Embryonic facial prominence (tissue), 1 donor: Measurements from ENCODE around the gene LRRN1.
A peak's percentile ranks its signal among the peaks of the same experiment; 100 is the strongest.

Experiments
- DNase-seq: peaks from one replicate; pipeline ENCODE4 v3.0.0-alpha.2; 2016; ENCODE audit errors: extremely low spot score

Gene LRRN1

DNA sequence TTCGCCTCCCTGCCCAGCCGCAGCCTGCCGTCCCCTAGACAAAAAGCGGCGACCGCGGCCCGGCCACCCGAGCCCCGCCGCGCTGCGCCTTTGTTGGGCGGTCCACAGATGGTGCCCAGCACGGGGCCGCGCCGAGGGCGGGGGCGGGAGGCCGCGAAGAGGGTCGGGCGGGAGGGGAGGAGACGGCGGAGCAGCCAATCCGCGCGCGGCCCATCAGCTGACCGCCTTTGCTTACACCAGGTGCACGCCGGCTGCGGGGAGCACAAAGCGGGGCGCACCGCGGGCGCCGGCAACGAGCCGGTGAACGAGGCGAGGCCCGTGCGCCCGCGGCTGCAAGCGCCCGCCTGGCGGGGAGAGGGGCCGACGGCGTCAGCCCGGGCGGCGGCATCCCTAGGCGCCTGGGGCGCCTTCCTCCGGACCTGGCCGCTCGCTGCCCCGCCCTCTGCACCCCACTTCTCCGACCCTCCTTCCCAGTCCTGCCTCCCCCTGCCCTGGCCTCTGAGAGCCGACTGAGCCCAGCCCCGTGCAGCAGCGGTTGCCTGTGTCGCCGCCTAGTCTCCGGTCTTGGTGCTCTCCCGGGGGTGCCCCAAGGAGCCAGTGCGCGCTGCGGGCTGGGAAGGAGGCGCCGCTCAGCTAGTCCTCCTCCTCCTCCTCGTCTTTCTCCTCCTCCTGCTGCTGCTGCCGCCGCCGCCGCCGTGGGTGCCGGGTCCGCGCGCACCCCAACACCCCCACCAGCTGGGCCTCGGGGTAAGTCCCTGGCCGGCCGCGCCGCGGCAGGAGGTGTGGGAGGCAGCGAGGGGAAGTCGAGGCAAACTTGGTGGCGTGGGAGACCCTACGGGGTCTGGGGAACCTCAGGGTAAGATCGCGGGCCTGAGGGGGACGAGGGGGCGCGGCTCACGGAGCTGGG is at the start of gene LRRN1:
TSS of gene LRRN1 (plus strand) at position 259 of the 907 bp plus-strand sequence. CDS start 45,211 bp downstream, outside the sequence.
- DNase-seq: peak; percentile 53

- DNase-seq: no peak
Observed at GRCh38 chr3:3753416-3753815, 45.8 kb upstream of the LRRN1 start.

GRCh38 chr3:3765661-3766060 is 33.6 kb upstream of the LRRN1 start:
- DNase-seq: no peak

- DNase-seq: no peak
Observed at GRCh38 chr3:3766140-3766539, 33.1 kb upstream of the LRRN1 start.

DNA sequence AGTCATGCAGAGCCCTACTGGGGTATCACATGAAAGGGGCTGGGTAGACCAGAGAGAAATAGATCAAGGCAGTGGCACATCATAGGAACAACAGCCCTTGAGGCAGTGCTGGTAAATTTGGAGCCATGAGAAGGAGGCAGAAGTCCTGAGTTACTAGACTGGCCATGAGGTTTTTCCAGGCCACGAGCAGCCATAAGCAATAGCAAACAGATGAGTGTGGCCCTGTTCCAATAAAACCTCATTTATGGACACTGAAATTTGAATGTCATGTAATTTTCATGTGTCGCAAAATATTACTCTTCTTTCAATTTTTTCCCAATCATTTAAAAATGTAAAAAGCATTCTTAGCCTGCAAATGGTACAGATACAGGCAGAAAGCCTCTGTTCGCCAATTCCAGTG is 28.1 kb upstream of the LRRN1 start:
- DNase-seq: no peak

GRCh38 chr3:3771567-3771966 is 27.7 kb upstream of the LRRN1 start:
- DNase-seq: no peak

GRCh38 chr3:3772338-3772737 is 26.9 kb upstream of the LRRN1 start:
- DNase-seq: no peak

DNA sequence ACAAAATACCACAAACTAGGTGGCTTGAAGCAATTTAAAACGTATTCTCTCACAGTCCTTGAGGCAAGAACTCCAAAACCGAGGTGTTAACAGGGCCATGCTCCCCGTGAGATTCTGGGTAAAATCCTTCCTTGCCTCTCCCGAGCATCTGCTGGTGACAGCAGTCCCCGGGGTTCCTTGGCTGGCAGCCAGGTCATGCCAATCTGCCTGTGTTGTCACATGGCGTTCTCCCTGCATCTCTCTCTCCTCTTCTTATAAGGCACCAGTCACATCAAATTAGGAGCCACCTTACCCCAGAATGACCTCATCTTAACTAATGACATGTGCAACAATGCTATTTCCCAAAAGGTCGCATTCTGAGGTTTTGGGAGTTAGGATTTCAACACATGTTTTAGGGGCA is 26.3 kb upstream of the LRRN1 start:
- DNase-seq: no peak

DNA sequence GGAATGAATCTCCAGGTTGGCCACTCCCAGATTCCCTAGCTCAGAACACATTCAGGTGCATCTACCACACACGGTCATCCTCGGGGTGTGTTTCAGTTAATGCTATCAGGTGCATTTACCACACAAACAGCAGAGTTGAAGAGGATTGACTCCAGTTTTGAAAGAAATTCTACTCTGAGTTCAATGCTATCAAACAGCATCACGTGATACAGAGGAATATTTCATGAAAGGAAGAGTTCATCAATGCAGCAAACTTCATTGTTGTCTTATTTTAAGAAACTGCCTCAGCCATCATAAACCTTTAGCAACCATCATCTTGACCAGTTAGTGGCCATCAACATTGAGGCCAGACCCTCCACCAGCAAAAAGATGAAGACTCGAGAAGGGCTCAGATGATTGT is 22.6 kb upstream of the LRRN1 start:
- no peak for DNase-seq

- DNase-seq: no peak
Observed at GRCh38 chr3:3778216-3778615, 21.0 kb upstream of the LRRN1 start.

DNA sequence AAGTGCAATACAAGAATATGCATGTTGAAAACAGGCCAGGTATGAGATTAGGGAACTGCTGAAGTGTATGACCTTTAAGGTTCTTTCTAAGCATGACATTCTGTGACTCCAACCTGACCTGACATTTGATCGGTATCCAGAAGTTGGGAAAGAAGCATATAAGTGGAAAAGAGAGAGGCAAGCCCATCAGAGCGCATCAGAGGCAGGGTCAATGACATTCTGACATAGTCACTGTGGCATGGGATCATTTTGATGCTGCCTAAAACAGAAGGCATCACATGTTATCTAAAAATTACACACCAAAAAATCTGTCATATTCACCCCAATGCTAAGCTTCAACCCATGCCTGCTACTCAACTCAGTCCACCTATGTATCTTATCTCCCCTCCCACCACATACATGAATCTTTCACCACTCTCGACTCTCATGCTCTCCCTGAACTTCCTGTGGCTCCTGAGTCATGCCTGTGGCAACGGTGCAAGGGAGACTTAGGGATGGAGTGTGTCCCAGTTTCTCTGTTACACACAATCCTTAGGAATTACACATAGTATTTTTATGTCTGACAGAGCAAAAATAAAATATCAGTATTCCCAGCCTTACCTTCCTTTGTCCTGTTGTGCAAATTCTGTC is 20.5 kb upstream of the LRRN1 start:
- no peak for DNase-seq

DNA sequence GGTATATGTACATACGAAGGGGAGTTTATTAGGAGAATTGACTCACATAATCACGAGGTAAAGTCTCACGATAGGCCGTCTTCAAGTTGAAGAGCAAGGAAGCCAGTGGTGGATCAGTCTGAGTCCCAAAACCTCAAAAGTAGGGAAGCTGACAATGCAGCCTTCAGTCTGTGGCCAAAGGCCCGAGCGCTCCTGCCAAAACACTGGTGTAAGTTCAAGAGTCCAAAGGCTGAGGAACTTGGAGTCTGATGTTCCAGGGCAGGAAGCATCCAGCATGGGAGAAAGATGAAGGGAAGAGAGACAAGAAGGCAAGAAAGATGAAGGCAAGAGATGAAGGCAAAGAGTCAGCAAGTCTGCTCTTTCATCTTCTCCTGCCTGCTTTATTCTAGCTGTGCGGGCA is 16.8 kb upstream of the LRRN1 start:
- DNase-seq: no peak

GRCh38 chr3:3783210-3783609 is 16.0 kb upstream of the LRRN1 start:
- no peak for DNase-seq

DNA sequence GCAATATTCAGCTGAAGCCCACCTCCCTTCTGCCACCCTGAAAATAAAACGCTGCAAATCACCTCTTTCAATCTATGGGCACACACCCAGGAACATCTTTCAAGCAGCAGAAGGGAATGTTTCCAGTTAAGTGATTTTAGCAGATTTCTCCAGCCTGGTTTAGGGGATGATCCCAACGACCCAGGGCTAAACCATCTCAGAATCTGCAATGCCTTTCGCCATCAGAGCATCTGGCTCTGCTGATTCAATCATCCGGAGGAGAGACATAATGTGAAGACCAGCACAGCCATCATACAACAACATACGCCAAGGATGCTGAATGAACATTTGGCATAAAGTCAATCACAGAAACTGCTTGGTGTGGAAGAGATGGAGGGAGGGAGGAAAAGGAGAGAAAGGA is 15.5 kb upstream of the LRRN1 start:
- no peak for DNase-seq

GRCh38 chr3:3792391-3792790 is 6.8 kb upstream of the LRRN1 start:
- no peak for DNase-seq

- DNase-seq: peak; percentile 30
Observed at GRCh38 chr3:3798631-3799113, 559 bp upstream of the LRRN1 start.

- DNase-seq: peak; percentile 31
Observed at GRCh38 chr3:3800080-3800455, 837 bp downstream of the LRRN1 start.

DNA sequence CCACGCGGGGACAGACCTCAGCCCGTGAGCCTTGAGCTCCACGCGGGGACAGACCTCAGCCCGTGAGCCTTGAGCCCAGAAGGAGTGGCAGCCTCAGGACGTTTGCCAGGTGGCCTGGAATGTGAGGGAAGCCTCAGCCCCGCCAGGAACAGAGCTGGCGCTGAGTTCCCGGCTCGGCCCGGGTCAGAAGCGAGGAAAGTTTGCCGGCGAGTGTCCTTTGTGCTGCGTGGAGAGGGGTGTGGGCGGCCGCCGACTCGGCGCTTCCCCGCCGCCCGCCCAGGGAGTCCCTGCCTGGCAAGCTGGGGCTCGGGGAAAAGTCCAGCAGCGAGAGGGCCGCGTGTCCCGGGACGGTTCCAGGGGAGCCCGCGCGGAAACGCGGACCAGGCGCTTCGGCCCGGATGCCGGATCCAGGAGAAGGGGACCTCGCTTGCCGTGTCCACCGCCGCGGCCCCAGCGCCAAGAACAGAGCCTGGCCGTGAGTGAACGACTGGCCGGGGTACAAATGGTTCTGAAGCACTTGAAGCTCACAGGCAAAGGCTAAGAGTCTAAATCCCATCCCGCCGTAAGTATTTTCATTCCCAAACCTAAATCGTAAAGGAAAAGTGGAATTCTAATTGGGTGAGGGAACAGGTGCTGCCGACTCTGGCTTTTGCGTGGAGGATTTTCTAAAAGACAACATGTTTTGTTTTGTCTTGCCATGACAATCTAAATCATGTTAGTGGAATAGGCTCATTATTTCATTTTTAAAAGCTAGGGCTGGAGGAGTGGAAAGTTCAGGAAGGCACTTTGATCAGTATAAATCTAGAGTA is 1.7 kb downstream of the LRRN1 start:
- no peak for DNase-seq

DNA sequence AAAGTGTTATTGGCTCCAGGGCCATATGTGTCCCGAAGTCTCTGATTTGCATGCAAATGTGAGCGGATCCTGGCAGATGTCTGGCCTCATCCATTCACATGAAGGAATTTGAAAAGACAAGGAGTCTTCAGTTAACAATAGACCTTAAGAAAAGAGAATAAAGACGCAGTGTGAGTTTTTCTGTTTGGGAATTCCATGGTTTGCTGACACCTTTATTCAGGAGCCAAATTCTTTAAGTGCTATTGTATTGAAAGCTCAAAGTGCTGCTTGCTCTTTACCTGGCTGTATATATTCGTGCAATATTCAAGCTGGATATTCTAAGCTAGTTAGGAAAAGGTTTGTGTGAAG is 2.2 kb downstream of the LRRN1 start:
- DNase-seq: no peak

- no peak for DNase-seq
Observed at GRCh38 chr3:3802046-3802445, 2.8 kb downstream of the LRRN1 start.

- DNase-seq: no peak
Observed at GRCh38 chr3:3804560-3804959, 5.3 kb downstream of the LRRN1 start.

- DNase-seq: no peak
Observed at GRCh38 chr3:3806092-3806491, 6.9 kb downstream of the LRRN1 start.
